Thoracic aorta (tissue), 2 donors: ENCODE results near the gene SEMA4F. TPM values are rescaled to one million over a fixed set of nuclear protein-coding genes. Genes with fewer than 3 reads are reported as not detected.

ENCODE experiments used
- ATAC-seq: fragments of 150-250 bp; one replicate; pipeline ENCODE4 v1.8.0; 2017; ENCODE audit warnings: low read depth; ENCODE audit not compliant: insufficient number of reproducible peaks, low FRiP score
- DNase-seq: peaks from one replicate; pipeline ENCODE4 v3.0.0-alpha.2; 2020; ENCODE audit warnings: low spot score
- H3K27ac ChIP-seq, 2 donors: fragments of 200-600 bp; sonication (generic); 1 replicate in 1 of 2; 2 replicates in 1 of 2; pipeline ENCODE4 v1.5.1; 2016; ENCODE audit warnings: mild to moderate bottlenecking in 2 of 2, moderate library complexity in 2 of 2
- H3K27me3 ChIP-seq: fragments of 200-600 bp; sonication (generic); replicated peaks from 2 replicates; pipeline ENCODE4 v1.6.0; 2016; ENCODE audit warnings: mild to moderate bottlenecking; ENCODE audit not compliant: insufficient read depth
- H3K36me3 ChIP-seq: fragments of 200-600 bp; sonication (generic); one replicate; pipeline ENCODE4 v1.5.1; 2016
- H3K4me1 ChIP-seq, 2 donors: fragments of 200-600 bp; sonication (generic); 1 replicate in 1 of 2; 2 replicates in 1 of 2; pipeline versions ENCODE4 v1.5.1 to v1.6.0; 2016; ENCODE audit warnings: low read depth in 2 of 2, mild to moderate bottlenecking in 1 of 2; ENCODE audit not compliant: control insufficient read depth in 1 of 2
- H3K4me3 ChIP-seq: fragments of 200-600 bp; sonication (generic); 2 replicates; pipeline ENCODE4 v1.5.1; 2016; ENCODE audit warnings: mild to moderate bottlenecking
- H3K9me3 ChIP-seq: fragments of 200-600 bp; sonication (generic); 2 replicates; pipeline ENCODE4 v1.5.1; 2016
- CTCF ChIP-seq: fragments of 200-600 bp; sonication (generic); IDR thresholded peaks from one replicate; pipeline ENCODE4 v1.5.1; 2019; ENCODE audit warnings: antibody characterized with exemption
- total RNA-seq, 2 donors: library from RNA; depleted of rRNA; stranded (reverse); fragments of >200 nt; gene quantifications; one replicate each; pipeline versions ENCODE4 v1.1.0 to v1.2.3, GENCODE V29; 2016

The SEMA4F gene
- total RNA-seq, 2 donors from 2014 or later = 9.5 to 27.6 TPM

GRCh38 chr2:74668087-74668486 lies 14.0 kb downstream of the SEMA4F start:
- ATAC-seq = no peak
- no peaks in the 10 kb centered on the region for H3K9me3 ChIP-seq
- no peak for TF ChIP-seq CTCF

GRCh38 chr2:74670263-74670662 lies 16.2 kb downstream of the SEMA4F start:
- Histone ChIP-seq H3K36me3 (peaks cover 8% of the 10 kb centered on the region), H3K27ac (no peak overlapping the region), H3K4me1 (no peaks in the 10 kb centered on the region), H3K27me3 (no peaks in the 10 kb centered on the region), H3K9me3 (no peaks in the 10 kb centered on the region), H3K4me3 (no peak overlapping the region)
- no peak for DNase-seq
- no peak for TF ChIP-seq CTCF
- ATAC-seq = no peak

More at GRCh38 chr2:74668087-74668486, 14.0 kb downstream of the SEMA4F start:
- Histone ChIP-seq H3K4me3 (no peak overlapping the region), H3K27ac (no peak overlapping the region), H3K4me1 (no peaks in the 10 kb centered on the region), H3K36me3 (no peaks in the 10 kb centered on the region), H3K27me3 (no peaks in the 10 kb centered on the region)
- DNase-seq = no peak

GRCh38 chr2:74671479-74671878 lies 17.4 kb downstream of the SEMA4F start:
- Histone ChIP-seq H3K4me1 (no peaks in the 10 kb centered on the region), H3K9me3 (no peaks in the 10 kb centered on the region), H3K27me3 (no peaks in the 10 kb centered on the region), H3K27ac (no peak overlapping the region), H3K4me3 (no peak overlapping the region), H3K36me3 (peaks cover 20% of the 10 kb centered on the region)
- TF ChIP-seq CTCF = no peak
- no peak for DNase-seq
- ATAC-seq = no peak

GRCh38 chr2:74673826-74674528 lies 19.9 kb downstream of the SEMA4F start:
- DNase-seq = no peak
- no peaks in the 10 kb centered on the region for H3K4me1 ChIP-seq
- H3K27me3 ChIP-seq = no peaks in the 10 kb centered on the region
- ATAC-seq = no peak
- no peak overlapping the region for H3K4me3 ChIP-seq
- TF ChIP-seq CTCF = no peak
- no peak overlapping the region for H3K27ac ChIP-seq
- H3K36me3 ChIP-seq = peaks cover 20% of the 10 kb centered on the region
- H3K9me3 ChIP-seq = no peaks in the 10 kb centered on the region

- H3K27me3 ChIP-seq = no peaks in the 10 kb centered on the region
- H3K9me3 ChIP-seq = no peaks in the 10 kb centered on the region
- H3K27ac ChIP-seq = no peak overlapping the region
- no peak overlapping the region for H3K4me3 ChIP-seq
- H3K36me3 ChIP-seq = peaks cover 27% of the 10 kb centered on the region
- no peak for TF ChIP-seq CTCF
- no peak for DNase-seq
- no peaks in the 10 kb centered on the region for H3K4me1 ChIP-seq
- no peak for ATAC-seq
Measured at GRCh38 chr2:74675090-74675489, 21.0 kb downstream of the SEMA4F start.
